Muscle of leg (tissue), 11 donors: Measurements from ENCODE around the gene CDK6. TPM values are rescaled to one million over a fixed set of nuclear protein-coding genes. Genes with fewer than 3 reads are reported as not detected.

Experiments
- DNase-seq: peaks from one replicate; pipeline ENCODE4 v3.0.0; 2013
- H3K27ac ChIP-seq: one replicate; pipeline ENCODE4 v1.5.1; 2013; ENCODE audit warnings: mild to moderate bottlenecking, low read length, control low read depth
- H3K27me3 ChIP-seq: one replicate; pipeline ENCODE4 v1.6.1; 2013; ENCODE audit warnings: low read length; ENCODE audit not compliant: control insufficient read depth, insufficient read depth
- H3K36me3 ChIP-seq: one replicate; pipeline ENCODE4 v1.6.1; 2013; ENCODE audit warnings: low read length; ENCODE audit not compliant: control insufficient read depth, insufficient read depth
- H3K4me1 ChIP-seq: one replicate; pipeline ENCODE4 v1.6.1; 2013; ENCODE audit warnings: low read length; ENCODE audit not compliant: control insufficient read depth, insufficient read depth
- H3K4me3 ChIP-seq: one replicate; pipeline ENCODE4 v1.5.1; 2013; ENCODE audit warnings: low read length, control low read depth
- H3K9me3 ChIP-seq: replicated peaks from 2 replicates; pipeline ENCODE4 v1.6.1; 2013; ENCODE audit warnings: low read depth, low read length; ENCODE audit not compliant: control insufficient read depth
- WGBS: methylation state at CpG from one replicate; pipeline ENCODE4 v1.1.5; 2013; ENCODE audit warnings: missing lambda C conversion rate; ENCODE audit not compliant: insufficient coverage; 5-methylcytosine and 5-hydroxymethylcytosine counted together
- polyA plus RNA-seq, 8 donors: library from polyadenylated mRNA; unstranded; fragments of 120-200 nt; gene quantifications; one replicate each; pipeline versions ENCODE4 v1.2.1 to v1.2.3, GENCODE V29; 2013; ENCODE audit warnings: inconsistent platforms in 1 of 8, low replicate concordance in 1 of 8; ENCODE audit not compliant: insufficient read length in 8 of 8, insufficient read depth in 1 of 8
- total RNA-seq: library from RNA; stranded (reverse); fragments of 120-200 nt; gene quantifications from one replicate; pipeline ENCODE4 v1.2.4, GENCODE V29; 2013

Gene CDK6
- total and polyA plus RNA-seq, 9 donors: 36.4 to 77.0 (median 54.0) TPM

DNA sequence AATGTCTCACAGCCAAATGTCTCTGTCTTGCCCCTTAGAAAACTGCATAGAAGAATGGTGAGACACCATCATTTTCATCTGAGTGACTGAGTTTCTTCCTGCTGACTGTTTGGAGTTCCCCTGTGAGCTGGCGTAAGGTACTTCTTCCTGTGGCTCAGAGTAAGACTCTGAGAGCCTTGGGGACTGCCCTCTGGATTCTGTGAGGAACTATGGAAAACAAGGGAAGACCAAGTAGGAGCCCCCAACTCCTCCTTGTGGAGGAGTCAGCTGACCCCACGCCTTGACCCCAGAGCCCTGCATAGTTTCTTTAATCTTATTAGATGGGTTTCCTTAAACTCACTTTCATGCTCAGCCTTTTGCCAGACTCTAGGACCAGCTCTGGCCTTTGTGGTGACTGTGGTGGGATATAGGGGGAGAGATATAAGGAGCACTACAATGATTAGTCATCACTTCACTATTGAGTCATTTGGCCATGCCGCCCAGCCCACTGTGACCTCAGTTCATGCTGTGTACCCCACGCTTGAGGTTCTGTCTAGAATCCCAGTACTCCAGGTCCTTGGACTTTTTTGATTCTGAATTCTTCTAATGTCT is 194.4 kb downstream of the CDK6 start:
- peaks cover 19% of the 10 kb centered on the region for H3K4me1 ChIP-seq
- WGBS: 100% methylated on average over 2 of the region's 4 CpGs
- peaks cover 6% of the 10 kb centered on the region for H3K36me3 ChIP-seq
- DNase-seq: no peak
- no peaks in the 10 kb centered on the region for H3K9me3 ChIP-seq
- H3K4me3 ChIP-seq: no peak overlapping the region
- no peak overlapping the region for H3K27ac ChIP-seq
- no peaks in the 10 kb centered on the region for H3K27me3 ChIP-seq

DNA sequence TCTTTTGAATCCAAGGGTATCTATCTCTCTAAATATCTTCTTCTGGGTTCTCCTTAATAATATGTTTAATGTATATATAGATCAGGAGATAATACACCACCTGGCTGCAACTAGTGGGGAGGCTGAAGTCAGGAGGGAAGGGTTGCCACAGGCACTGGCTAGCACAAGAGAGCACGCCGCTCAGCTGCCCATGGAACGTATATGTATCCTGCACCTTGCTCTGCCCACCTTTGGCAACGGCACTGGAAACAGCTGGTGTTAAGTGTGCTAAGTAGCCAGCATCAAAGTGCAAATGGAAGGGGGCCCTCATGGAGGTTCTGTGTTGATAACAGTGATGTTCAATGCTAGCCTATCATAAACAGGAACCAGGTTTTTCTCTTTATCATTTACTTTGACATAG is 196.4 kb downstream of the CDK6 start:
- H3K27me3 ChIP-seq: no peaks in the 10 kb centered on the region
- H3K27ac ChIP-seq: no peak overlapping the region
- H3K4me1 ChIP-seq: peaks cover 15% of the 10 kb centered on the region
- peaks cover 6% of the 10 kb centered on the region for H3K36me3 ChIP-seq
- WGBS: no CpG with 5 or more reads among the region's 4 CpGs
- no peaks in the 10 kb centered on the region for H3K9me3 ChIP-seq
- no peak for DNase-seq
- H3K4me3 ChIP-seq: no peak overlapping the region

DNA sequence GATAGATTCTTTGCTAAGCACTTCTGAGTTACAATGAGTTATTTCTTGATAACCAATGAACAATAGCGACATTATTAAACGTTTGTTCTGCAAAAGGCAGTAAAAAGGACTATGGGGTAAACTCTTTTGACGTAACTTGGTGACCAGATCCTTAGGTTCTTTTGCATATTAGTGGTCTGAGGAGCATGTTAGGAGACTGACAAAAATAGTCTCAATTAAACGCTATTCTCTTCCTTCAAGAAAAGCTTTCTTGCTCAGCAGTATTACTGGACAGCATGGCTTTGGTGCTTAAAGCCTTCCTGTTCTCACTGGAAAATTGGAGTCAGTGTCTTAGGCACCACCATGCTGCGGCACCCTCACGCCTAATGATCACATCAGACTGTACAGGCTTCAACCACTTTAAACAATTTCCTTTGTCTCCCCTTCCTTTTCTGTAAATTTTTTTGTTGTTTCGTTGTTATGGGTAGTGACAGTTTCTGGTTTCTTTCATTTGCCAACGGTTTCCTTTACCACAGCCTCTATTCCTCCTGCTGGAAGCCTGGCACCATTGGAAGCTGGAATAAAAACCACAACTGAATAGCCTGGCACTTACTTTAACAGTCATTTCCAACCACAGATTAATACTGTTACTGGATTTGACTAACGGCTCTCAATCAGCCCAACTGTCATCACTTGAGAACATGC is 197.0 kb downstream of the CDK6 start:
- H3K4me3 ChIP-seq: no peak overlapping the region
- DNase-seq: no peak
- no peaks in the 10 kb centered on the region for H3K27me3 ChIP-seq
- H3K4me1 ChIP-seq: peaks cover 10% of the 10 kb centered on the region
- H3K36me3 ChIP-seq: peaks cover 6% of the 10 kb centered on the region
- WGBS: no CpG with 5 or more reads among the region's 9 CpGs
- H3K27ac ChIP-seq: no peak overlapping the region
- H3K9me3 ChIP-seq: no peaks in the 10 kb centered on the region

DNA sequence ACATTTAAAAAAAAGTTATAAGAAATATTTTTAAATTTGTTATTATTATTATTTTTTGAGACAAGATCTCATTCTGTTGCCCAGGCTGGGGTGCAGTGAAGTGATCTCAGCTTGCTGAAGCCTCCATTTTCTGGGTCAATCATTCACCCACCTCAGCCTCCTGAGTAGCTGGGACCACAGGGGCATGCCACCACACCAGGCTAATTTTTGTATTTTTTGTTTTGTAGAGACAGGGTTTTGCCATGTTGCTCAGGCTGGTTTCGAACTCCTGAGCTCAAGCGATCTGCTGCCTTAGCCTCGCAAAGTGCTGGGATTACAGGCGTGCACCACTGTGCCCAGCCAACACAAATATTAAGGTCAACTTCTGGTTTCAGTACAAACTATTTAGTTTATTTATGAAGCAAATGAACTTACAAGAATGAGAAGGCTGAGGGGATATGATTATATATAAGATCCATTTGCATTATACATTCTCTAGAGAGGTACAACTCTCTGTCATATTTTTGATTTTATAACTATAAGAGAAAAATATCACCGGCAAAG is 200.3 kb downstream of the CDK6 start:
- no CpG with 5 or more reads among the region's 5 CpGs for WGBS
- Histone ChIP-seq H3K4me1 (peaks cover 5% of the 10 kb centered on the region), H3K27me3 (no peaks in the 10 kb centered on the region), H3K9me3 (no peaks in the 10 kb centered on the region), H3K4me3 (no peak overlapping the region), H3K27ac (no peak overlapping the region), H3K36me3 (peaks cover 5% of the 10 kb centered on the region)
- no peak for DNase-seq

DNA sequence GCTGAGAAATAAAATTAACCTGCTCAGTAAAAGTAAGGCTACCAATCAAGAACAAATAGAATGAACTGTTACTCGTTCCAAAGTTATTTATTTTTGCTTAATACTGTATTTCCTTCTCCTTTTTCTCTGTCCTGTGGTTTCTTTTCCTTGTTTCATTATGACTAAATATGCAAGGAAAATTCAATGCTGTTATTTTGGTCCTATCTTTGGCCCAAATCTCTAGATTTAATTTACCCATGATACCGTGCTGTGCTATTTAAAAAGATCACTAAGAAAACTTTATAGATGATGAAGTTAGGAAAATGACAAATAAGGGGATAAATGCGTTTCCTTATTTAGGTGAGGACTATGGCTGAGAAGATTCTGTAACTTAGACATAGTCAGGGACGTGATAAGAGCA is 200.8 kb downstream of the CDK6 start:
- H3K36me3 ChIP-seq: peaks cover 5% of the 10 kb centered on the region
- no peak overlapping the region for H3K4me3 ChIP-seq
- H3K9me3 ChIP-seq: no peaks in the 10 kb centered on the region
- WGBS: no CpG with 5 or more reads among the region's 4 CpGs
- no peaks in the 10 kb centered on the region for H3K27me3 ChIP-seq
- peaks cover 5% of the 10 kb centered on the region for H3K4me1 ChIP-seq
- peak overlapping the region; percentile 77 for H3K27ac ChIP-seq
- peak; percentile 50 for DNase-seq

DNA sequence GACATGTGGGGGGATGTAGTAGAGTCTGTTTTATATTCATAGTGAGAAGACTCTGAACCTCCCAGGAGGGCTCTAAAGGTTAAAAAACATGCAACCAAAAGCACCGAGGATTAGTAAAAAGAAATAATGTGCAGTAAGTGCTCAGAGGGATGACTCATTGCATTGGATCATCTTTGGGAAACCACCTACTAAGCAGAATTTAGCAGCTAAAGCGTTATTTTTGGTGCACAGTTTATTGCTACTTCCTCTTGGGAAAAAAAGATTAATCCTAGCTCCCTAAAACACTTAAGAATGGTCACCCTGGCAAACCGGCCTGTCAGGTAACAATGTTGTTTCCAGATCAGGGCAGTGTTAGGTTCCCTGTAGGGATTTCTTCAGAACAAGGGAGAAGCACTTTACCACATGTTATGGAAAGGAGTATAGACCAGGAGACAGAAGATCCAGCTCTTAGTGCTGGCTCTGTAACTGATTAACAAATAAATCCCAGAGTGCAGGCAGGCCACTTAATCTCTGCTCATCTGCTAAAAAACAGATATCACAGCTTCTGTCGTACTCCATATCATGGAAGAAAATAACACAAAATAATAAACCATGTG is 201.4 kb downstream of the CDK6 start:
- Histone ChIP-seq H3K27me3 (no peaks in the 10 kb centered on the region), H3K9me3 (no peaks in the 10 kb centered on the region), H3K36me3 (peaks cover 5% of the 10 kb centered on the region), H3K27ac (peak overlapping the region; percentile 77), H3K4me3 (no peak overlapping the region), H3K4me1 (peaks cover 5% of the 10 kb centered on the region)
- WGBS: no CpG with 5 or more reads among the region's 4 CpGs
- peak; percentile 65 for DNase-seq

DNA sequence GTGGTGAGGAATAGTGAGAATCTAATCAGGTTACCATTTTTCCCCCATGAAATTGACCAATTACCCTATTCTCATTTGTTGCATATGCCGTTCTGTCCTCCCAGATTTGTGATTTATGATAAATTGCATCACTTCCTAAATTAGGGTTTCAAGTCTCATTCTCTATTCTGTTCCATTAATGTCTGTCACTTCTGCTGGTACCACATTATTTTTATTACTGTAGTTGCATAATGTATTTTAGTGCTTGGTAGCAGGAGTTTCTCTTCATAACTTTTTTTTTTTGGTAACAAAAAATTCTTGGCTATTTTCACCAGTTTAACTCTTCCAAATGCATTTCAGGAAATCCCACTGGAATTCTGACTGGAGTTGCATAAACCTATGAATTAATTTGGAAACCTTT is 202.2 kb downstream of the CDK6 start:
- Histone ChIP-seq H3K36me3 (peaks cover 3% of the 10 kb centered on the region), H3K27ac (peak overlapping the region; percentile 77), H3K4me3 (no peak overlapping the region), H3K9me3 (no peaks in the 10 kb centered on the region), H3K27me3 (no peaks in the 10 kb centered on the region), H3K4me1 (peaks cover 5% of the 10 kb centered on the region)
- no CpG with 5 or more reads among the region's 1 CpG for WGBS
- DNase-seq: peak; percentile 40

DNA sequence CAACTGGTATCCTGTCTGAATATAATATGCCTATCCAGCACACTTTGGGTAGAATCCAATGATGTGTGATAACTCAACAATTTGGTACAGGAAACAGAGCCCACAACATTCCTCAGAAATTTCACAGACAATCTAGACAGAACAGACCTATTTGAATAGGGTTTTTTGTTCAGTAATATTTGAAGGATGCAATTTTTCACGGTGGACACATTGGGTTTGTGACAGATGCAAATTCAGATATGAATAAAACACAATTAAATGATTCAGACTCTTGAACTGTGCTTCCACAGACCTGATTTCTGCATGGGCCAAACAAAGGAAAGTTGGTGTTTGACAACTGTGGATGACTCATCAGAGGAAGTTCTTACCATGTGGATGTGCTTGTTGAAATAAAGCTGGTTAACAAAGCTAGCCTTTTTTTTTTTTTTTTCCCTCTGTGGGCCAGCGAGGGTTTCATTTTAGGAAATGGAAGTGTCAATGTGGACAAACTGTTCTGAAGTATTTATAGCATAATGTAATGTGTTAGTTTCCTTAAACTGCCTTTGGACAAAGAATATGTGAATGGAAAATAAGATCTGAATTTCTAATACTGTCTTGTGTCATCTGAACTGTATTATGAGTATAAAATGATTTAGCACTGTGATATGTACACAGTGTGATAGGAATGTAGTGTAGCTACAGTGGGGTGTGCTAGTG is 203.0 kb downstream of the CDK6 start:
- Histone ChIP-seq H3K36me3 (peaks cover 3% of the 10 kb centered on the region), H3K9me3 (no peaks in the 10 kb centered on the region), H3K4me1 (peaks cover 5% of the 10 kb centered on the region), H3K27me3 (no peaks in the 10 kb centered on the region), H3K4me3 (no peak overlapping the region), H3K27ac (peak overlapping the region; percentile 77)
- no CpG with 5 or more reads among the region's 2 CpGs for WGBS
- peak; percentile 93 for DNase-seq

DNA sequence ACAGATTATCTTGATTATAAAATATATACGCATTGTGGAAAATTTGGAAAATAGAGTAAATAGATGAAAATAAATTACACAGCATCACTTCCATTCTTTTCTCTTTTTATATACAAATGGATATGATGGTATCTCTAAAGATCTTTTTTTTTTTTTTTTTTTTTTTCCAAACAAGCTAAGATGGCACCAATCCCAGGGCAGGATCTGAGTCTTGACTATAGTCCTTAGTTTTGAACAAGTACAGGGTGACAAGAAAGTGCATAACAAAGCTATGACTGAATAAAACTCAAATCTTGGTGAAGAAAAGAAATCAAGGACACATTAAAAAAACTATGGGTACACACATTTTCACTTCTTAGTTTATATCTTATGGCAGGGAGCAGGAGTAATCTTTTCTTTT is 203.6 kb downstream of the CDK6 start:
- H3K4me1 ChIP-seq: peaks cover 5% of the 10 kb centered on the region
- H3K27me3 ChIP-seq: no peaks in the 10 kb centered on the region
- H3K9me3 ChIP-seq: no peaks in the 10 kb centered on the region
- no peak overlapping the region for H3K4me3 ChIP-seq
- H3K27ac ChIP-seq: peak overlapping the region; percentile 77
- peaks cover 3% of the 10 kb centered on the region for H3K36me3 ChIP-seq
- WGBS: no CpG with 5 or more reads among the region's 1 CpG
- no peak for DNase-seq
